GM18909 (cell line): ENCODE results near the gene PDK3.

Source experiments
- ATAC-seq: cut with Tn5 transposase; IDR thresholded peaks from one replicate; pipeline ENCODE4 v1.9.1; 2021; ENCODE audit warnings: mild to moderate bottlenecking; ENCODE audit not compliant: unreplicated experiment, poor library complexity

PDK3 gene

DNA sequence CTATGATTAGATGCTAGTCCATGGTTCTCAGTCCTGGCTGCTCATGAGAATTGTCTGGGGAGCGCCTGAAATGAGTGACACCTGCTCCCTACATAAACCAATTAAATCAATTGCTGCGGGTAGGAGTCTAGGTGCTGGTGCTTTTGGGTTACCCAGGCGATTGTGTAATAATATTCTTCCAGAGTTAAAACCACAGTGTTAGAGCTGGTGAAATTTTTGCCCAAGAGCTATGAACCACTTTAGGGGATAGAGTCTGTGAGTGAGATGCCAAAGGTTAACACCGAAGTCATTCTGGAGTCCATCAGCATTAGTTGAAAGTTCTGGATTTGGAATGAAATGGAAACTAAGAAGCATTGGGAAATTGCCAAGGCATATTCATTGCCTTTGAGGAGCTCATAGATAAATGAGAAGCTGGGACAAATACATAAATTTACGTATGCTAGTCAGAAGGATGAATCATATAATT, 15.3 kb downstream of the PDK3 start:
- peak; percentile 50 for ATAC-seq

DNA sequence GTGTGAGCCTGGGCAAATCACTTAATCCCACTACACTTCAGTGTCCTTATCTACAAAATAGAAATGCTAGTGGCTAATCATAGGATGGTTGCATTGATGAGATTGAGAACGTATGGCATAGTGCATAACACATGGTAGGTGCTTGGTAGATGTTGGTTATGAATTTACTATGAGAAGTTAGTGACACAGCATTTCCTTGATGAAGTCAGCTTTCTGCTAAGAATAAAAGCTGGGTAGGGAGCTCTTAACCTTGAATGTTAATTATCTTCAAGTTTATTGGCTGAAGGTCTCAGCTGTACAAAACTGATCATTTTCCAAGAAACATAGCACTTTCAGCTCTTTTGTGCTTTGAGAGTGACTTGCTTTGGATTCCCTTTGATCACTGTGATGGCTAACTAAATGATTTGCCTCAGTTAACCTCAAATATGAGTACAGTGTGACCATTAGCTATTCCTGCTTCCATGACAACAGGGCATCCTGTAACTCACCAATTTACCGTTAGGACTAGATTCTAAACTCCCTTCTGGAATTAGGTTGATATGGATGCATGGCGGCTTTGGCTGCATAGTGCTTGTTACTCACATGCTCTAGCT, 17.8 kb downstream of the PDK3 start:
- no peak for ATAC-seq

DNA sequence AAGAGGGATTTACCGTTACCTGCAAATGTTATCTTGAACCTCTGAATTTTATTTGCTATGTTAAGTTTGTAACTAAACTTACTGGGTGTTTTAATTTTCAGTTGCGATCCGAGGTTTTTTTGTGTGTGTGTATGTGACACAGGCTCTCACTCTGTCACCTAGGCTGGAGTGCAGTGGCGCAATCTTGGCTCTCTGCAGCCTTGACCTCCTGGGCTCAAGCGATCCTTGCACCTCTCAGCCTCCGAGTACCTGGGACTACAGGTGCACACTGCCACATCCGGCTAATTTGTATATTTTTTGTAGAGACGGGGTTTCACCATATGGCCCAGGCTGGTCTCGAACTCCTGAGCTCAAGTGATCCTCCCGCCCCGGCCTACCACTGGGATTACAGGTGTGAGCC, 18.5 kb downstream of the PDK3 start:
- ATAC-seq: no peak

DNA sequence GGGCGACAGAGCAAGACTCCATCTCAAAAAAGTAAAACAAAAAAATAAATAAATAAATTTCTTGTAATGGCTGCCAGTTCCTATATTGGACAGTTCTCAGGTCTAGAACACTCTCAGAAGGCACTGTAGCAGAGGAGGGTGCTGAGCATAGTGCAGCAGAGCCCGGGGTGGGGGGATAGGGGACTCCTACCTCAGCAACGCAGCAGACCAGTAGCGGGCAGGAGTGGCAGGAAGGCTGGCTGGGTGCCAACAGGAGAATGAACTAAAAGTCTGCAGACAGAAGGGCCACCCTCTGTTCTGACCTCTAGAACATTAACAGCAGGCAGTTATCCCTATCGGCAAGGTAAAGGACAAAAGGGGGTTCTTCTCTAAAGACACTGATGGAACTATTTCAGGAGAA, 20.2 kb downstream of the PDK3 start:
- ATAC-seq: no peak

GRCh38 chrX:24485976-24486680, 21.0 kb downstream of the PDK3 start:
- ATAC-seq: no peak

GRCh38 chrX:24487571-24487970, 22.5 kb downstream of the PDK3 start:
- no peak for ATAC-seq

DNA sequence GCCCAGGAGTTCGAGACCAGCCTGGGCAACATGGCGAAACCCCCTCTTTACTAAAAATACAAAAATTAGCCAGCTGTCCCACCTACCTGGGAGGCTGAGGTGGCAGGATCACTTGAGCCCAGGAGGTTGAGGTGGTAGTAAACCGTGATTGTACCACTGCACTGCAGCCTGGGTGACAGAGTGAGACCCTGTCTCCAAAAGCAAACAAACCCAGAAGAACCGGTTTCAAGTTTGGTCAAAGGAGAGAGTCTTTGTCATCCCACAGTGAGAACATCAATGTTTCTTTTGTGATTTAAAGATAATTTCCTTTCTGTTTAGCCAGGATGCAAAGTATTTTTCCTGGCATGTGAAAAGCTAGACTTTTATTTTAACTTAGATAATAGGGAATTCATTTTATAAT, 26.7 kb downstream of the PDK3 start:
- ATAC-seq: no peak

- no peak for ATAC-seq
Measured at GRCh38 chrX:24493740-24494581, 28.9 kb downstream of the PDK3 start.

GRCh38 chrX:24494647-24495075, 29.6 kb downstream of the PDK3 start:
- no peak for ATAC-seq

DNA sequence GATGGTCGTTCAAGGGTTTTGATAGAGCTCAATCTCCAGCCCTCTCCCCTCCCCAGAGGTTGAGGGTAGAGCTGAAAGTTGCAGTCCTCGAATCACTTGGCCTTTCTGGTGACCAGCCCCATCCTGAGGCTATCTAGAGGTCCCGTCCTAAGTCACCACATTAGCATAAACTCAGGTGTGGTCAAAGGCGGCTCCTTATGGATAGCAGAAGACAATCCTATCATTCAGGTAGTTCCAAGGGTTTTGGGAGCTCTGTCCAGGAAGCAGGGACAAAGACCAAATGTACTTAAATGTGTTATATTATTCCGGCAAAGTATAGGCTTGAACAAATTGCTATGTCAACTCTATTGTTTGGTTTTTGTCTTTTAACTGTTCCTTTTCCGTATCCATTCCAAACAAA, 30.6 kb downstream of the PDK3 start:
- no peak for ATAC-seq

- no peak for ATAC-seq
Measured at GRCh38 chrX:24498181-24498580, 33.1 kb downstream of the PDK3 start.

DNA sequence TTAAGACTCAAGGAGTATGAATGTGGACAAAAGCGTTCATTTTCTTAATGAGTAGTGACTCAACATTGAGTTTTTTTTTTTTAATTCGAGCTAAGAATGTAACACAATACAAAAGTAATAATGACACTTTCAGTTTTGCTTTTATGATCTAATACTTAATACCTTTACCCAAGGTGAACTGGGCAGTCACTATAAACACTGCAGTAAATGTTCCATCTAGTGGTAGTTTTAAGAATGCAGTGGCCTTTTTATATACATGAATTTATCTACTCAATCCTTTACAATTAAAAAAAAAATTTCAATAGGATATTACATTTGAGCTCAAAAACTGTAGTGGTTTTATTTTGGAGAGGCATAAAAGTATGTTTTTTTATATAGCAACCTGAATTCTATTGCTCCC, 33.9 kb downstream of the PDK3 start:
- ATAC-seq: peak; percentile 74

GRCh38 chrX:24506082-24506481, 41.0 kb downstream of the PDK3 start:
- peak; percentile 82 for ATAC-seq

GRCh38 chrX:24508375-24508774, 43.3 kb downstream of the PDK3 start:
- no peak for ATAC-seq

DNA sequence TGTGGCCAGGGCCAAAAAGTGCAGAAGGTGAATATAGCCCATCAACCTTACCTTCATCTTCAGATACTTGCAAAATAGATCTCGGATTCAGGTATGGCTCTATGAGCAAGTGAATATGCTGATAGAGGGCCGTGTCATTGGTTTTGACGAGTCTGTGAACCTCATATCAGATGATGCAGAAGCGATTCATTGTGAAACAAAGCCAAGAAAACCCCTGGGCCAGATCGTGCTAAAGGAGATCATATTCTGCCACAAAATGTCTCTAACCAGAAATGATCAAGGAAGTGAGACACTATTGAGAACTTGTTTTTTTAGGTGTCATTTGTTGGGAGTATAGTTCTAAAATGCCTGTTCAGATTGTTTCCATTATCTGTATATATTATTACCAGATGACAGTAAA, 48.3 kb downstream of the PDK3 start:
- peak; percentile 92 for ATAC-seq

- ATAC-seq: no peak
Measured at GRCh38 chrX:24515447-24515846, 50.4 kb downstream of the PDK3 start.

DNA sequence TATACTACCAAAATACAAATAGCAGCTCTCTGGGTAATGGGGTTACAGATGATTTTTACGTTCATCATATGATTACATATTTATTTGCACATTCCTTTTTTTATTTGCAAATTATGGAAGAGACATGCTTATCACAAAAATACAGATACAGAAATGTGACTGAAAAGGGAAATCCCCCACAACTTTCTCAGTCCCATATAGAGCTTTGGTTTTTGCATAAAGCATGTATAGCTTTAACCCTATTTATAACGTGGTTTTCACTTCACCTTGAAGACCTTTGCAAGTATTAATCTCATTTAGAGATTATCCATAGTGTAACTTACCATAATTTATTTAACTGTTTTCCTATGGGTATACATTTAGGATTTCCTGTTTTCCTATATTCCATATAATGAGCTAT, 55.4 kb downstream of the PDK3 start:
- ATAC-seq: no peak

- ATAC-seq: no peak
Measured at GRCh38 chrX:24525455-24525854, 60.4 kb downstream of the PDK3 start.

DNA sequence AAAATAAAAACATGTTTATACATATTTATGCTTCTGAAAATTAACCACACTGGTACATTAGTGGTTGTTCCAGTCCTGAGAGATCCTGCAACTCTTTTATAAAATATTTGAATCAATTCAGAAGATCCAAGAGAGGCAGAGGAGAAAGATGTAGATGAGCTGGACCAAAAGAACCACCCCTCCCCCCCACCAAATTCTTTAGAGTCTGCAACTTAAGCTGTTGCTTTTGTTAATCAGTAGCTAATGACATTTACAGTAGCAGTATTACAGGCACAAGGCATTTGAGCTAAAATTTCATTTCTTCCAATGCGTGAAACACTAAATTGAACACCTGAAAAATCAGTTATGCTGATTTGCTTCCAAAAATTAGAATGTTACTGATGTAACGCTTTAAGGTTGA, 61.5 kb downstream of the PDK3 start:
- ATAC-seq: no peak

DNA sequence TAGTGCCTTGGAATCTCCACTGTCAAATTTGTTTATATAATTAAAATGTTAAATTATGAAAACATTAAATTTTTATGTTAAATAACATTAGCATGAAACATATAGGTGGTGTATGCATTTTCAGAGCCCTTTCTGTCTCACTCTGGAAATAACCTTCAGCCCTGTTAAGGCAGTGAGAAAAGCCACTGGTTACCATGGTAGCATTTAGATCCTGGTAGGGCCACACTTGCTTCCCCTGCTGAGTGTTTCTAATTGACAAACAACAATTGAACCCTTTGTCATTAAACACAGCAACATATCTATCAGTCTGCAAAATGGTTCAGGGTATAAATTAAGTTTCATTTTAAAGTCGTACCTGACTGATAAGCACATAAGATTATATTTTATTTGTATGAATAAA, 63.5 kb downstream of the PDK3 start:
- ATAC-seq: no peak

DNA sequence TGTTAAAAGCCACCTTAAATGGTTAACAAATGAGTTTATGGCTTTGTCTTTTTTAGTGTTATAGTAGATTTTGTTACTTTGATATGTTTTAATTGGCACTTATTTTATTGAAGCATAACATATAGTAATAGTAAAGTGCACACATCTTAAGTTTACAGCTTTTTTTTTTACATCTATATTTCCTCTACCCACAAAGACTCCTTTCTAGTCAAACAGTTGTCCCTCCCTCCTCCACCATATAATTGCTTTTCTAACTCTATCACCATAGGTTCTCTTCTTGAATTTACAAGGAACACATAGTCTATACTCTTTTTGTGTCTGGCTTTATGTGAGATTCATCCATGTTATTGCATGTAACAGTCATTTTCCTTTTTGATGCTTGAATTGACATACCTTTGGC, 71.5 kb downstream of the PDK3 start:
- no peak for ATAC-seq
